ENCODE measurements around the gene LYST.

The LYST gene

DNA sequence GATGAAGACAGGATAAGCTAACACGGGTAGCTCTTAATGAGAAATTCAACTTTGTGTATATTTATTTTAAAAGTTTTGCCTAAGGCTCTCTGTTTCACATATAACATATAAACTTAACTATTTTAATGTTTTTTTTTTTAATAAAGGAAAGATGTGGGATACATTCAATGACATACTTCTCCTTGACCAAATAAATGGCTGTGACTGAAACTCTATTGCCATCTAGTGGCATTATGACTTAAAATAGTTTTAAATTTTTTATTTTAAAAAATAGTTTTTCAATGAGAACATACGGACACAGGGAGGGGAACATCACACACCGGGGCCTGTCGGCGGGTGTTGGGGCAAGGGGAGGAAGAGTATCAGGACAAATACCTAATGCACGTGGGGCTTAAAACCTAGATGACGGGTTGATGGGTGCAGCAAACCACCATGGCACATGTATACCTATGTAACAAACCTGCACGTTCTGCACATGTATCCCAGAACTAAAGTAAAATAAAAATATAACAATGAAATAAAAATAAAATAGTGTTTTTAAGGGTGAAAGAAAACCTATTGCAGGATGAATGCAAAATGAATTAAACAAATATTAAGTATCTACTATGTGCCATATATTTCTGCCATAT lies 83.4 kb downstream of the LYST start:
- Histone ChIP-seq H3K27ac (ENCODE audit: low read depth, low read length) (no peak overlapping the region), H3K4me3 (ENCODE audit: low read depth, low read length) (no peak overlapping the region), H3K9ac (ENCODE audit: low read depth, low read length) (no peak overlapping the region), H3K36me3 (ENCODE audit: control insufficient read depth, insufficient read depth, low read length) (no peaks in the 10 kb centered on the region), H3K27me3 (ENCODE audit: control insufficient read depth, insufficient read depth, low read length) (no peaks in the 10 kb centered on the region), H3K9me3 (ENCODE audit: control insufficient read depth, insufficient read depth, low read length) (no peaks in the 10 kb centered on the region), H3K4me1 (ENCODE audit: control insufficient read depth, insufficient read depth, low read length) (no peaks in the 10 kb centered on the region; the same call in 1 of the 2 replicates)

DNA sequence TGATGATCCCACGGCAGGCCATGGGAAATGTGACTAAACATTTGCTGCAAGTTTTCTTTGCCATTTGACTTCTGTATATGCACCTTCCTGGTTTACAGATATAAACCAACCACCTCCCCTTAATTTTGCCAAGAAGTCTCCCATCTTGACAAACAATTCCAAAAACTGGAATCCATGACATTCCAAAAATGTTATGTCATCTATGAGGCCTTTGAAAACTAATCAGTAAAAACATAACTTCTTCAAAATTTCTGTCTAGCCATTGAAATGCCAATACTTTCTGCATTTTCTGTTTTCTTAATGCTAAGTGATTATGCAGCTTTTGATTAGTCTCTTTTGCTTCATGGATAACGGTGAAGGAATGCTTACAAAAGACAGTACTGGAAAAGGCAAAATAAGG lies 84.1 kb downstream of the LYST start:
- no peaks in the 10 kb centered on the region for H3K9me3 ChIP-seq (ENCODE audit: control insufficient read depth, insufficient read depth, low read length)
- H3K36me3 ChIP-seq (ENCODE audit: control insufficient read depth, insufficient read depth, low read length): no peaks in the 10 kb centered on the region

GRCh38 chr1:235781807-235782206 lies 84.9 kb downstream of the LYST start:
- no peak overlapping the region for H3K4me3 ChIP-seq (ENCODE audit: low read depth, low read length)
- no peaks in the 10 kb centered on the region for H3K9me3 ChIP-seq (ENCODE audit: control insufficient read depth, insufficient read depth, low read length)
- H3K27ac ChIP-seq (ENCODE audit: low read depth, low read length): no peak overlapping the region
- H3K9ac ChIP-seq (ENCODE audit: low read depth, low read length): no peak overlapping the region
- no peaks in the 10 kb centered on the region; the same call in 1 of the 2 replicates for H3K4me1 ChIP-seq (ENCODE audit: control insufficient read depth, insufficient read depth, low read length)
- H3K36me3 ChIP-seq (ENCODE audit: control insufficient read depth, insufficient read depth, low read length): no peaks in the 10 kb centered on the region
- H3K27me3 ChIP-seq (ENCODE audit: control insufficient read depth, insufficient read depth, low read length): no peaks in the 10 kb centered on the region

More for the DNA sequence above, 84.1 kb downstream of the LYST start:
- Histone ChIP-seq H3K4me1 (ENCODE audit: control insufficient read depth, insufficient read depth, low read length) (no peaks in the 10 kb centered on the region; the same call in 1 of the 2 replicates), H3K27me3 (ENCODE audit: control insufficient read depth, insufficient read depth, low read length) (no peaks in the 10 kb centered on the region), H3K27ac (ENCODE audit: low read depth, low read length) (no peak overlapping the region), H3K4me3 (ENCODE audit: low read depth, low read length) (no peak overlapping the region), H3K9ac (ENCODE audit: low read depth, low read length) (no peak overlapping the region)

- Histone ChIP-seq H3K27me3 (ENCODE audit: control insufficient read depth, insufficient read depth, low read length) (no peaks in the 10 kb centered on the region), H3K4me3 (ENCODE audit: low read depth, low read length) (no peak overlapping the region), H3K9ac (ENCODE audit: low read depth, low read length) (no peak overlapping the region), H3K36me3 (ENCODE audit: control insufficient read depth, insufficient read depth, low read length) (no peaks in the 10 kb centered on the region), H3K9me3 (ENCODE audit: control insufficient read depth, insufficient read depth, low read length) (no peaks in the 10 kb centered on the region), H3K4me1 (ENCODE audit: control insufficient read depth, insufficient read depth, low read length) (peaks cover 15% of the 10 kb centered on the region), H3K27ac (ENCODE audit: low read depth, low read length) (no peak overlapping the region)
These were observed 86.9 kb downstream of the LYST start for GRCh38 chr1:235779770-235780169.

- Histone ChIP-seq H3K36me3 (ENCODE audit: control insufficient read depth, insufficient read depth, low read length) (no peaks in the 10 kb centered on the region), H3K9me3 (ENCODE audit: control insufficient read depth, insufficient read depth, low read length) (no peaks in the 10 kb centered on the region), H3K4me1 (ENCODE audit: control insufficient read depth, insufficient read depth, low read length) (peaks cover 15% of the 10 kb centered on the region), H3K9ac (ENCODE audit: low read depth, low read length) (no peak overlapping the region), H3K27ac (ENCODE audit: low read depth, low read length) (no peak overlapping the region), H3K27me3 (ENCODE audit: control insufficient read depth, insufficient read depth, low read length) (no peaks in the 10 kb centered on the region), H3K4me3 (ENCODE audit: low read depth, low read length) (no peak overlapping the region)
These were observed 90.3 kb downstream of the LYST start for GRCh38 chr1:235776396-235776795.

GRCh38 chr1:235775246-235775860 lies 91.4 kb downstream of the LYST start:
- H3K4me1 ChIP-seq (ENCODE audit: control insufficient read depth, insufficient read depth, low read length): peaks cover 15% of the 10 kb centered on the region

DNA sequence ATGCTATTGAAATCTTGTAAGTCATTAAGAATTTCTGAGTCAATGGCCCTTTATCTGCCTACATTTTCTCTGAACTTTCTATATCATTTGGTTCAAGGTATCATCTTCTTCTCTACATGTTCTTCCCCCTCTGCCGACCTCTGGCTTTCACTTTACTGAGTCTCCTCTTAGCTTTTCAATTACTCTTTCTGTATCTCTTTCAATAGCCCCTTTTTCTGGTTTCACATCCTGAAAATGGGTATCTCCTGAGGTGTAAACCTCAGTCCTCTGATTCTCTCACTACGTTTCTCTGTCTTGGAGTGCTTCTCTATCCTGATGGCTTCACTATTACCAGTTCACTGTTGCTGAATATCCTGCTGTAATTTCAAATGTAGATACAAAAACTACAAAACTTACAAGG lies 98.9 kb downstream of the LYST start:
- no peak overlapping the region for H3K9ac ChIP-seq (ENCODE audit: low read depth, low read length)
- no peaks in the 10 kb centered on the region for H3K27me3 ChIP-seq (ENCODE audit: control insufficient read depth, insufficient read depth, low read length)
- H3K9me3 ChIP-seq (ENCODE audit: control insufficient read depth, insufficient read depth, low read length): no peaks in the 10 kb centered on the region
- no peaks in the 10 kb centered on the region for H3K36me3 ChIP-seq (ENCODE audit: control insufficient read depth, insufficient read depth, low read length)
- no peak overlapping the region for H3K4me3 ChIP-seq (ENCODE audit: low read depth, low read length)
- no peak overlapping the region for H3K27ac ChIP-seq (ENCODE audit: low read depth, low read length)
- no peaks in the 10 kb centered on the region for H3K4me1 ChIP-seq (ENCODE audit: control insufficient read depth, insufficient read depth, low read length)

More at GRCh38 chr1:235775246-235775860, 91.4 kb downstream of the LYST start:
- Histone ChIP-seq H3K9me3 (ENCODE audit: control insufficient read depth, insufficient read depth, low read length) (no peaks in the 10 kb centered on the region), H3K9ac (ENCODE audit: low read depth, low read length) (no peak overlapping the region), H3K36me3 (ENCODE audit: control insufficient read depth, insufficient read depth, low read length) (no peaks in the 10 kb centered on the region), H3K4me3 (ENCODE audit: low read depth, low read length) (no peak overlapping the region), H3K27ac (ENCODE audit: low read depth, low read length) (peak overlapping the region; percentile 28), H3K27me3 (ENCODE audit: control insufficient read depth, insufficient read depth, low read length) (no peaks in the 10 kb centered on the region)

DNA sequence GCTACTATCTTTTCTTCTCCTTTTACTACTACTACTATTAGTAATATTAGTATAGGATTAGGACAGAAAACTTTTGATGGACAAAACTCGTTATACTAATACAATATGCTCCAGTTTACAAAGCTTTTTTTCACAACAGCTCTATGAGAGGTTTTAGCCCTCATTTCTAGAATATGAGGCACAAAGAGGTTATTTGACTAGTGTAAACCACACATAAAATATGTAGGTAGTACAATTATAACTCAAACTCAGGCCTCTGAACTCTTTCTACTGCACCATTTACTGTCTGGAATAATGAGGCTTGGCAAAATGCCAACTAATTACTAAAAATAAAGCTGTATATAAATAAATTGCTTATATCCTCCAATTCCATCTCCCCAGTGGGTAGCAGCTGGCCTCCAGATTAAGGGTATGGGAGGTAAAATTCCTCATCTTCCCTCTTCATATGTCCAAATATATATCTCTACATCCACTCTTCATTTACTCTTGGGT lies 99.9 kb downstream of the LYST start:
- Histone ChIP-seq H3K4me1 (ENCODE audit: control insufficient read depth, insufficient read depth, low read length) (no peaks in the 10 kb centered on the region), H3K27ac (ENCODE audit: low read depth, low read length) (no peak overlapping the region), H3K27me3 (ENCODE audit: control insufficient read depth, insufficient read depth, low read length) (no peaks in the 10 kb centered on the region), H3K9ac (ENCODE audit: low read depth, low read length) (no peak overlapping the region), H3K4me3 (ENCODE audit: low read depth, low read length) (no peak overlapping the region), H3K9me3 (ENCODE audit: control insufficient read depth, insufficient read depth, low read length) (no peaks in the 10 kb centered on the region), H3K36me3 (ENCODE audit: control insufficient read depth, insufficient read depth, low read length) (no peaks in the 10 kb centered on the region)

- H3K27me3 ChIP-seq (ENCODE audit: control insufficient read depth, insufficient read depth, low read length): no peaks in the 10 kb centered on the region
- no peaks in the 10 kb centered on the region for H3K9me3 ChIP-seq (ENCODE audit: control insufficient read depth, insufficient read depth, low read length)
- H3K4me3 ChIP-seq (ENCODE audit: low read depth, low read length): no peak overlapping the region
- H3K27ac ChIP-seq (ENCODE audit: low read depth, low read length): no peak overlapping the region
- H3K9ac ChIP-seq (ENCODE audit: low read depth, low read length): no peak overlapping the region
- no peaks in the 10 kb centered on the region for H3K36me3 ChIP-seq (ENCODE audit: control insufficient read depth, insufficient read depth, low read length)
- no peaks in the 10 kb centered on the region for H3K4me1 ChIP-seq (ENCODE audit: control insufficient read depth, insufficient read depth, low read length)
These were observed 102.7 kb downstream of the LYST start for GRCh38 chr1:235763962-235764361.

GRCh38 chr1:235759336-235759735 lies 107.4 kb downstream of the LYST start:
- Histone ChIP-seq H3K4me1 (ENCODE audit: control insufficient read depth, insufficient read depth, low read length) (no peaks in the 10 kb centered on the region), H3K27me3 (ENCODE audit: control insufficient read depth, insufficient read depth, low read length) (no peaks in the 10 kb centered on the region), H3K9ac (ENCODE audit: low read depth, low read length) (no peak overlapping the region), H3K36me3 (ENCODE audit: control insufficient read depth, insufficient read depth, low read length) (no peaks in the 10 kb centered on the region), H3K9me3 (ENCODE audit: control insufficient read depth, insufficient read depth, low read length) (no peaks in the 10 kb centered on the region), H3K27ac (ENCODE audit: low read depth, low read length) (no peak overlapping the region), H3K4me3 (ENCODE audit: low read depth, low read length) (no peak overlapping the region)

GRCh38 chr1:235758931-235759330 lies 107.8 kb downstream of the LYST start:
- H3K27me3 ChIP-seq (ENCODE audit: control insufficient read depth, insufficient read depth, low read length): no peaks in the 10 kb centered on the region
- H3K27ac ChIP-seq (ENCODE audit: low read depth, low read length): no peak overlapping the region
- H3K9me3 ChIP-seq (ENCODE audit: control insufficient read depth, insufficient read depth, low read length): no peaks in the 10 kb centered on the region
- no peaks in the 10 kb centered on the region for H3K36me3 ChIP-seq (ENCODE audit: control insufficient read depth, insufficient read depth, low read length)
- H3K9ac ChIP-seq (ENCODE audit: low read depth, low read length): no peak overlapping the region
- no peak overlapping the region for H3K4me3 ChIP-seq (ENCODE audit: low read depth, low read length)
- H3K4me1 ChIP-seq (ENCODE audit: control insufficient read depth, insufficient read depth, low read length): no peaks in the 10 kb centered on the region
